Measurements from ENCODE around the gene CRYBA1. TPM values are rescaled to one million over a fixed set of nuclear protein-coding genes. Genes with fewer than 3 reads are reported as not detected.

Gene CRYBA1
- total RNA-seq, 2 experiments from 2014 or later, result not detected

DNA sequence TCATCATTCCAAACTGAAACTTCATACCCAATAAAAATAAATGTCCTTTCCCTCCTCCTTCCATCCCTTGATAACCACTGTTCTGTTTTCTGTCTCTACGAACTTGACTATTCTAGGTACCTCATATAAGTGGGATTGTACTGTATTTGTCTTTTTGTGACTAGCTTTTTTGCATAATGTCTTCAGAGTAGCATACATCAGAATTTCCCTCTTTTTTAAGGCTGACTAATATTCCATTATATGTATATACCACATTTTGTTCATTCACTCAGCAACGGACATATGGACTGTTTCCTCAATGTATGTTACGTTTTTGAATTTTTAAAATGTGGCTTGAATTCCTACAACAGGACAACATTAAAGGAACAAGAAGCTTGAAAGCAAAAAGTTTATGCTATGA is 48.8 kb downstream of the CRYBA1 start:
- Mint-ChIP-seq H3K27me3 (no peaks in the 10 kb centered on the region), H3K4me3 (peak overlapping the region; percentile 84), H3K9me3 (no peaks in the 10 kb centered on the region), H3K36me3 (ENCODE audit: low read depth) (peaks cover 31% of the 10 kb centered on the region), H3K27ac (peak overlapping the region; percentile 96), H3K4me1 (ENCODE audit: low read depth) (peaks cover 37% of the 10 kb centered on the region)
- DNase-seq (no peak), ATAC-seq (ENCODE audit: poor library complexity) (no peak)
- Histone ChIP-seq H3K4me3 (ENCODE audit: low read length) (no peak overlapping the region), H3K4me1 (ENCODE audit: insufficient read depth, low read length) (peaks cover 8% of the 10 kb centered on the region), H3K9me3 (ENCODE audit: control insufficient read depth in 1 of 2, insufficient read depth in 1 of 2, low read length in 2 of 2) (no peaks in the 10 kb centered on the region), H3K27ac (ENCODE audit: low read depth in 1 of 2, low read length in 2 of 2) (peak overlapping the region in 1 of 2 donors; percentile 24), H3K27me3 (ENCODE audit: control insufficient read depth in 1 of 2, insufficient read depth in 2 of 2, low read length in 2 of 2) (no peaks in the 10 kb centered on the region), H3K36me3 (ENCODE audit: insufficient read depth, low read length) (peaks cover under 1% of the 10 kb centered on the region)
- intact Hi-C loops (cut with DNase I, micrococcal nuclease), result loop anchor here in 1 of 2 experiments (2.0 kb wide), 1 partner anchor 93 kb away; no protein-coding TSS in a partner anchor
- POLR2A ChIA-PET, result interaction anchor here (1.9 kb wide), 1 partner anchor 45 kb away, joined by 6 read pairs; no protein-coding TSS in a partner anchor
- TF ChIP-seq, protein P1, sequence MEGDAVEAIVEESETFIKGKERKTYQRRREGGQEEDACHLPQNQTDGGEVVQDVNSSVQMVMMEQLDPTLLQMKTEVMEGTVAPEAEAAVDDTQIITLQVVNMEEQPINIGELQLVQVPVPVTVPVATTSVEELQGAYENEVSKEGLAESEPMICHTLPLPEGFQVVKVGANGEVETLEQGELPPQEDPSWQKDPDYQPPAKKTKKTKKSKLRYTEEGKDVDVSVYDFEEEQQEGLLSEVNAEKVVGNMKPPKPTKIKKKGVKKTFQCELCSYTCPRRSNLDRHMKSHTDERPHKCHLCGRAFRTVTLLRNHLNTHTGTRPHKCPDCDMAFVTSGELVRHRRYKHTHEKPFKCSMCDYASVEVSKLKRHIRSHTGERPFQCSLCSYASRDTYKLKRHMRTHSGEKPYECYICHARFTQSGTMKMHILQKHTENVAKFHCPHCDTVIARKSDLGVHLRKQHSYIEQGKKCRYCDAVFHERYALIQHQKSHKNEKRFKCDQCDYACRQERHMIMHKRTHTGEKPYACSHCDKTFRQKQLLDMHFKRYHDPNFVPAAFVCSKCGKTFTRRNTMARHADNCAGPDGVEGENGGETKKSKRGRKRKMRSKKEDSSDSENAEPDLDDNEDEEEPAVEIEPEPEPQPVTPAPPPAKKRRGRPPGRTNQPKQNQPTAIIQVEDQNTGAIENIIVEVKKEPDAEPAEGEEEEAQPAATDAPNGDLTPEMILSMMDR (IDR thresholded peaks at IDR 0.05), result no peak
- CTCF ChIA-PET, result no interaction called here

DNA sequence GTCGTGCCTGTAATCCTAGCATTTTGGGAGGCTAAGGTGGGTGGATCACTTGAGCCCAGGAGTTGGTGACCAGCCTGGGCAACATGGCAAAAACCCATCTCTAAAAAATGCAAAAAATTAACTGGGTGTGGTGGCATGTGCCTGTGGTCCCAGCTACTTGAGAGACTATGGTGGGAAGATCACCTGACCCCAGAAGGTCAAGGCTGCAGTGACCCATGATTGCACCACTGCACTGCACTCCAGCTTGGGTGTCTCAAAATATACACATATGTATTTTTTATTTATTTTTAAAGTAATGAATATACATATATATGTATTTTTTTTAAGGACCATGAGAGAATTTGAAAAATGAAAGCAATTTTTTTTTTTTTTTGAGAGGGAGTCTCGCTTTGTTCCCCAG is 52.4 kb downstream of the CRYBA1 start:
- Histone ChIP-seq H3K4me1 (ENCODE audit: insufficient read depth, low read length) (no peaks in the 10 kb centered on the region), H3K27ac (ENCODE audit: low read depth in 1 of 2, low read length in 2 of 2) (no peak overlapping the region), H3K27me3 (ENCODE audit: control insufficient read depth in 1 of 2, insufficient read depth in 2 of 2, low read length in 2 of 2) (no peaks in the 10 kb centered on the region), H3K9me3 (ENCODE audit: control insufficient read depth in 1 of 2, insufficient read depth in 1 of 2, low read length in 2 of 2) (no peaks in the 10 kb centered on the region), H3K36me3 (ENCODE audit: insufficient read depth, low read length) (no peaks in the 10 kb centered on the region), H3K4me3 (ENCODE audit: low read length) (no peak overlapping the region)
- TF ChIP-seq, protein P1 (IDR thresholded peaks at IDR 0.05), result no peak
- no peaks in the 10 kb centered on the region for H3K27me3 Mint-ChIP-seq
- DNase-seq, result no peak
- no peak overlapping the region for H3K27ac Mint-ChIP-seq
- POLR2A ChIA-PET, result no interaction called here
- H3K4me3 Mint-ChIP-seq, result no peak overlapping the region
- no peak for ATAC-seq (ENCODE audit: poor library complexity)
- H3K36me3 Mint-ChIP-seq (ENCODE audit: low read depth), result peaks cover 4% of the 10 kb centered on the region
- CTCF ChIA-PET, result interaction anchor here (0.6 to 0.7 kb wide), 2 partner anchors 46 to 150 kb away, joined by 3 read pairs; no protein-coding TSS in a partner anchor
- peaks cover 15% of the 10 kb centered on the region for H3K4me1 Mint-ChIP-seq (ENCODE audit: low read depth)
- H3K9me3 Mint-ChIP-seq, result no peaks in the 10 kb centered on the region
- intact Hi-C loops (cut with DNase I, micrococcal nuclease), result no loop called here

DNA sequence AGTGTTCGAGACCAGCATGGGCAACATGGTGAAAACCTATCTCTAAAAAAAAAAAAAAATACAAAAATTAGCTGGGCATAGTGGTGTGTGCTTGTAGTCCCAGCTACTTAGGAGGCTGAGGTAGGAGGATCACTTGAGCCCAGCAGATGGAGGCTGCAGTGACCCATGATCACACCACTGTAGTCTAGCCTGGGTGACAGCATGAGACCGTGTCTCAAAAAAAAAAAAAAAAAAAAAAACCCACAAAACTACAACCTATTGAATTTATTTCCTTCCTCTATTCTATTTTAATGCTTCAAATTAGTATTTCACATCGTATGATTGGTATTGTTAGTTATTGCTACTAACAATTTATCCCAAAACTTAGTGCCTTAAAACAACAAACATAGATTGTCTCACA is 56.7 kb downstream of the CRYBA1 start:
- Mint-ChIP-seq H3K4me1 (ENCODE audit: low read depth) (no peaks in the 10 kb centered on the region), H3K4me3 (no peak overlapping the region), H3K27me3 (no peaks in the 10 kb centered on the region), H3K27ac (no peak overlapping the region), H3K36me3 (ENCODE audit: low read depth) (no peaks in the 10 kb centered on the region), H3K9me3 (no peaks in the 10 kb centered on the region)
- ChIA-PET POLR2A (interaction anchor here (1.1 to 2.1 kb wide), 2 partner anchors 9 to 11 kb away, joined by 4 to 7 read pairs; partner anchors contain the start of gene NUFIP2), CTCF (interaction anchor here (0.7 to 1.4 kb wide), 2 partner anchors 13 to 155 kb away, joined by 3 to 4 read pairs; no protein-coding TSS in a partner anchor)
- H3K27ac ChIP-seq (ENCODE audit: low read depth in 1 of 2, low read length in 2 of 2), result no peak overlapping the region
- no peaks in the 10 kb centered on the region for H3K27me3 ChIP-seq (ENCODE audit: control insufficient read depth in 1 of 2, insufficient read depth in 2 of 2, low read length in 2 of 2)
- H3K4me3 ChIP-seq (ENCODE audit: low read length), result no peak overlapping the region
- H3K4me1 ChIP-seq (ENCODE audit: insufficient read depth, low read length), result no peaks in the 10 kb centered on the region
- ATAC-seq (ENCODE audit: poor library complexity) (no peak), DNase-seq (no peak)
- TF ChIP-seq, protein P1 (IDR thresholded peaks at IDR 0.05), result no peak
- no peaks in the 10 kb centered on the region for H3K36me3 ChIP-seq (ENCODE audit: insufficient read depth, low read length)
- H3K9me3 ChIP-seq (ENCODE audit: control insufficient read depth in 1 of 2, insufficient read depth in 1 of 2, low read length in 2 of 2), result no peaks in the 10 kb centered on the region
- intact Hi-C loops (cut with DNase I, micrococcal nuclease), result no loop called here

Other genes with a start within 250 kb of the CRYBA1 start
- under 1 TPM in 1 of 2 experiments, not detected in 1; 0.31 TPM for gene SEZ6, start 240.8 kb upstream of the CRYBA1 start, total RNA-seq
- 1 to 10 TPM; 2.4 to 4.4 TPM for gene PIPOX, start 203.7 kb upstream of the CRYBA1 start, total RNA-seq
- gene MYO18A, start 66.5 kb upstream of the CRYBA1 start, total RNA-seq, result 10 to 100 TPM; 87.0 to 90.1 TPM
- 10 to 100 TPM; 78.4 to 82.2 TPM for gene NUFIP2, start 47.3 kb downstream of the CRYBA1 start, total RNA-seq
- 10 to 100 TPM; 33.1 to 33.8 TPM for gene TAOK1, start 143.5 kb downstream of the CRYBA1 start, total RNA-seq